KMS-11 (cell line): Measurements from ENCODE around the gene DLG2.

Experiments used
- H2AFZ ChIP-seq: fragments of 200-600 bp; sonication (generic); 2 replicates; pipeline ENCODE4 v1.6.1; 2016; ENCODE audit warnings: antibody characterized with exemption, mixed run types, low read depth
- H3K27ac ChIP-seq: fragments of 200-600 bp; sonication (generic); 2 replicates; pipeline ENCODE4 v1.6.1; 2016; ENCODE audit warnings: mild to moderate bottlenecking, mixed run types
- H3K27me3 ChIP-seq: fragments of 200-600 bp; sonication (generic); 2 replicates; pipeline ENCODE4 v1.6.1; 2017; ENCODE audit warnings: mild to moderate bottlenecking, low read depth, mixed run types, moderate library complexity; ENCODE audit not compliant: insufficient read depth
- H3K36me3 ChIP-seq: fragments of 200-600 bp; sonication (generic); 2 replicates; pipeline ENCODE4 v1.6.1; 2017; ENCODE audit warnings: mild to moderate bottlenecking, mixed run types; ENCODE audit not compliant: insufficient read depth
- H3K4me1 ChIP-seq: fragments of 200-600 bp; sonication (generic); 2 replicates; pipeline ENCODE4 v1.6.1; 2016; ENCODE audit warnings: mild to moderate bottlenecking, low read depth, mixed run types; ENCODE audit not compliant: poor library complexity, severe bottlenecking
- H3K4me2 ChIP-seq: fragments of 200-600 bp; sonication (generic); 2 replicates; pipeline ENCODE4 v1.7.0; 2016; ENCODE audit warnings: mild to moderate bottlenecking, mixed run types
- H3K4me3 ChIP-seq: fragments of 200-600 bp; sonication (generic); IDR thresholded peaks from 2 replicates; pipeline ENCODE4 v1.6.1; 2017; ENCODE audit warnings: low read depth, low read length, mixed read lengths; ENCODE audit not compliant: insufficient read depth
- H3K79me2 ChIP-seq: fragments of 200-600 bp; sonication (generic); 2 replicates; pipeline ENCODE4 v1.6.1; 2016; ENCODE audit warnings: low read depth, mixed run types; ENCODE audit not compliant: insufficient read depth
- H3K9ac ChIP-seq: fragments of 200-600 bp; sonication (generic); 2 replicates; pipeline ENCODE4 v1.6.1; 2016; ENCODE audit warnings: mild to moderate bottlenecking, mixed run types
- H4K20me1 ChIP-seq: fragments of 200-600 bp; sonication (generic); 2 replicates; pipeline ENCODE4 v1.6.1; 2016; ENCODE audit warnings: mild to moderate bottlenecking, mixed run types; ENCODE audit not compliant: insufficient read depth
- TF ChIP-seq, protein P1 (sequence below): fragments of 200-600 bp; sonication (generic); conservative IDR thresholded peaks from 2 replicates; pipeline ENCODE4 v1.6.1; 2017; ENCODE audit warnings: low read depth, mild to moderate bottlenecking, antibody characterized with exemption, low read length, moderate library complexity, mixed read lengths

Gene DLG2

GRCh38 chr11:85531191-85531897, 95.8 kb downstream of the DLG2 start:
- TF ChIP-seq, protein P1, sequence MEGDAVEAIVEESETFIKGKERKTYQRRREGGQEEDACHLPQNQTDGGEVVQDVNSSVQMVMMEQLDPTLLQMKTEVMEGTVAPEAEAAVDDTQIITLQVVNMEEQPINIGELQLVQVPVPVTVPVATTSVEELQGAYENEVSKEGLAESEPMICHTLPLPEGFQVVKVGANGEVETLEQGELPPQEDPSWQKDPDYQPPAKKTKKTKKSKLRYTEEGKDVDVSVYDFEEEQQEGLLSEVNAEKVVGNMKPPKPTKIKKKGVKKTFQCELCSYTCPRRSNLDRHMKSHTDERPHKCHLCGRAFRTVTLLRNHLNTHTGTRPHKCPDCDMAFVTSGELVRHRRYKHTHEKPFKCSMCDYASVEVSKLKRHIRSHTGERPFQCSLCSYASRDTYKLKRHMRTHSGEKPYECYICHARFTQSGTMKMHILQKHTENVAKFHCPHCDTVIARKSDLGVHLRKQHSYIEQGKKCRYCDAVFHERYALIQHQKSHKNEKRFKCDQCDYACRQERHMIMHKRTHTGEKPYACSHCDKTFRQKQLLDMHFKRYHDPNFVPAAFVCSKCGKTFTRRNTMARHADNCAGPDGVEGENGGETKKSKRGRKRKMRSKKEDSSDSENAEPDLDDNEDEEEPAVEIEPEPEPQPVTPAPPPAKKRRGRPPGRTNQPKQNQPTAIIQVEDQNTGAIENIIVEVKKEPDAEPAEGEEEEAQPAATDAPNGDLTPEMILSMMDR = no peak
- H3K27me3 ChIP-seq = no peaks in the 10 kb centered on the region
- no peaks in the 10 kb centered on the region for H3K79me2 ChIP-seq
- no peak overlapping the region for H3K4me2 ChIP-seq
- no peaks in the 10 kb centered on the region for H4K20me1 ChIP-seq
- no peaks in the 10 kb centered on the region for H3K36me3 ChIP-seq
- H3K4me1 ChIP-seq = no peaks in the 10 kb centered on the region
- H2AFZ ChIP-seq = no peak overlapping the region
- no peak overlapping the region for H3K27ac ChIP-seq
- H3K9ac ChIP-seq = no peak overlapping the region
- H3K4me3 ChIP-seq = no peak overlapping the region

- Histone ChIP-seq H3K27ac (no peak overlapping the region), H3K4me1 (no peaks in the 10 kb centered on the region)
- TF ChIP-seq, protein P1 = no peak
These were observed 96.5 kb downstream of the DLG2 start for GRCh38 chr11:85530634-85531033.

DNA sequence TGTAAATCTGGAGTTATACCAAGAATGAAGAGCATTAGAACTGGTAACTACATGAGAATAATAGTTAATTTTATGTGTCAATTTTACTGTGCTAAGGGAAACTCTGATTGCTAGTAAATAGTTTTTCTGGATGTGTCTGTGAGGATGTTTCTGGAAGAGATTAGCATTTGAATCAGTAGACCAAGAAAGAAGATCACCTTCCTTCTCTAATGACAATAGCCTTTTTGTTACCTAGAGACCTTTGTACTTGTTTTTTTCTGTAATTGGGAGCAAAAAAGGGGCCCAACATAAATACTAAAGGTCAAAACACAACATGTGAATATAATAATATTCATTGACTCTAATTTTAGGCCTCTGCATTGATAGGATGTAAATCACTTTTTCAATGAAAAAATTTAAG, 100.6 kb downstream of the DLG2 start:
- H3K4me1 ChIP-seq = no peaks in the 10 kb centered on the region
- H2AFZ ChIP-seq = no peak overlapping the region
- no peaks in the 10 kb centered on the region for H3K36me3 ChIP-seq
- TF ChIP-seq, protein P1 = no peak
- no peak overlapping the region for H3K27ac ChIP-seq
- H3K79me2 ChIP-seq = no peaks in the 10 kb centered on the region
- no peaks in the 10 kb centered on the region for H4K20me1 ChIP-seq
- H3K4me2 ChIP-seq = no peak overlapping the region
- H3K9ac ChIP-seq = no peak overlapping the region
- H3K4me3 ChIP-seq = no peak overlapping the region
- no peaks in the 10 kb centered on the region for H3K27me3 ChIP-seq

More at GRCh38 chr11:85530634-85531033, 96.5 kb downstream of the DLG2 start:
- Histone ChIP-seq H3K4me2 (no peak overlapping the region), H3K9ac (no peak overlapping the region), H3K79me2 (no peaks in the 10 kb centered on the region), H3K4me3 (no peak overlapping the region), H3K27me3 (no peaks in the 10 kb centered on the region), H4K20me1 (no peaks in the 10 kb centered on the region), H2AFZ (no peak overlapping the region), H3K36me3 (no peaks in the 10 kb centered on the region)

DNA sequence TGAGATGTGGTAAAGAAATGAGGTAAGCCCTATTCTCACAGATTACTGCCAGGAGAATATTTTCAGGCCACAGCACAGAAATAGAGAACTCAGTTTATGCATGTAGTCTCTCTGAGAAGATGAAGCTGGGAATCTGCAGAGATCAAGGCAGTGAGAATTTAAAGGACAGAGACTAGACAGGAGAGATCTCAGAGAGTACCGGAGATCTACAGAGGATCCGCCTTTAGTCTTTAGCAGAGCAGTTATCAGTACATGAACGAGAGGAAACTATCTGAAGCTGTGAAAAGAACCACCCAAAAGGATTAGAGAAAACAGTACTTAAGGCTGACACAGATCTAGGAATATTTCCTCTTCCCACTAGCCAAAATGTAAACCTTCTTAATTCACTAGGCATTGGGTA, 101.5 kb downstream of the DLG2 start:
- Histone ChIP-seq H3K27me3 (no peaks in the 10 kb centered on the region), H3K4me3 (no peak overlapping the region), H3K36me3 (no peaks in the 10 kb centered on the region), H3K79me2 (no peaks in the 10 kb centered on the region), H2AFZ (no peak overlapping the region), H3K4me2 (no peak overlapping the region), H3K27ac (no peak overlapping the region), H3K9ac (no peak overlapping the region), H4K20me1 (no peaks in the 10 kb centered on the region), H3K4me1 (no peaks in the 10 kb centered on the region)
- TF ChIP-seq, protein P1 = no peak
